Umbilical cord (tissue), 2 donors: Measurements from ENCODE around the gene CABS1. TPM values are rescaled to one million over a fixed set of nuclear protein-coding genes. Genes with fewer than 3 reads are reported as not detected.

Experiments used
- DNase-seq: peaks from one replicate; pipeline ENCODE4 v3.0.0-alpha.2; 2015; ENCODE audit warnings: low spot score
- total RNA-seq: library from RNA; depleted of rRNA; stranded (reverse); fragments of >200 nt; gene quantifications from one replicate; pipeline ENCODE4 v1.2.3, GENCODE V29; 2014; ENCODE audit warnings: low replicate concordance; ENCODE audit not compliant: insufficient read depth

The CABS1 gene
- total RNA-seq: 6.5 TPM

- no peak for DNase-seq
Measured at GRCh38 chr4:70334681-70335080, at the start of gene CABS1. Gene CABS1, plus strand, starts transcription at chr4:70334981. Its CDS starts 59 bp downstream, at chr4:70335040.

- peak; percentile 51 for DNase-seq
Measured at GRCh38 chr4:70288651-70289050, 46.1 kb upstream of the CABS1 start.

- DNase-seq: no peak
Measured at GRCh38 chr4:70291341-70291740, 43.4 kb upstream of the CABS1 start.

- DNase-seq: no peak
Measured at GRCh38 chr4:70297576-70297975, 37.2 kb upstream of the CABS1 start.

- DNase-seq: peak; percentile 74
Measured at GRCh38 chr4:70298051-70298450, 36.7 kb upstream of the CABS1 start.

- no peak for DNase-seq
Measured at GRCh38 chr4:70299643-70300042, 35.1 kb upstream of the CABS1 start.

- DNase-seq: no peak
Measured at GRCh38 chr4:70300215-70300614, 34.6 kb upstream of the CABS1 start.

GRCh38 chr4:70303090-70303489, 31.7 kb upstream of the CABS1 start:
- no peak for DNase-seq

- peak; percentile 46 for DNase-seq
Measured at GRCh38 chr4:70305601-70306000, 29.2 kb upstream of the CABS1 start.

- peak; percentile 89 for DNase-seq
Measured at GRCh38 chr4:70306076-70306475, 28.7 kb upstream of the CABS1 start.

GRCh38 chr4:70313736-70314135, 21.0 kb upstream of the CABS1 start:
- no peak for DNase-seq

GRCh38 chr4:70315928-70316327, 18.9 kb upstream of the CABS1 start:
- no peak for DNase-seq

- DNase-seq: no peak
Measured at GRCh38 chr4:70326052-70326451, 8.7 kb upstream of the CABS1 start.

GRCh38 chr4:70336043-70336442, 1.3 kb downstream of the CABS1 start:
- no peak for DNase-seq

- DNase-seq: peak; percentile 12
Measured at GRCh38 chr4:70337886-70338420, 3.2 kb downstream of the CABS1 start.

GRCh38 chr4:70356185-70356584, 21.4 kb downstream of the CABS1 start:
- no peak for DNase-seq

- DNase-seq: no peak
Measured at GRCh38 chr4:70359115-70359661, 24.4 kb downstream of the CABS1 start.

- no peak for DNase-seq
Measured at GRCh38 chr4:70360460-70360859, 25.7 kb downstream of the CABS1 start, which contains the start of gene SMR3A. Gene SMR3A, plus strand, starts transcription at chr4:70360760. Its CDS starts 1,356 bp downstream, at chr4:70362116.

GRCh38 chr4:70364002-70364401, 29.2 kb downstream of the CABS1 start:
- no peak for DNase-seq

- DNase-seq: peak; percentile 6
Measured at GRCh38 chr4:70365479-70365878, 30.7 kb downstream of the CABS1 start.

- no peak for DNase-seq
Measured at GRCh38 chr4:70367813-70368212, 33.0 kb downstream of the CABS1 start.

GRCh38 chr4:70371987-70372386, 37.2 kb downstream of the CABS1 start:
- DNase-seq: no peak

GRCh38 chr4:70372760-70373159, 38.0 kb downstream of the CABS1 start:
- no peak for DNase-seq

GRCh38 chr4:70380578-70380977, 45.8 kb downstream of the CABS1 start:
- DNase-seq: no peak
